PC-9 (cell line): ENCODE results near the gene TULP4. TPM values are rescaled to one million over a fixed set of nuclear protein-coding genes. Genes with fewer than 3 reads are reported as not detected.
"Not testable (repeated sequence)": the region's sequence is repeated elsewhere in the genome, so short reads cannot be mapped to it uniquely, and the experiment has no call there.

Source experiments
- BruUV-seq: library from RNA; stranded (reverse); fragments of 400-500 nt; replicated peaks from 2 replicates; lab custom pipeline; 2021; lab: Mats Ljungman, UMichigan
- CTCF ChIA-PET: fragments of 300-600 bp; sonication (Branson Sonifier 250); formaldehyde crosslinking; loops from one replicate; lab custom pipeline; 2022; ENCODE audit warnings: antibody characterized with exemption; lab: Charles Lee
- POLR2A ChIA-PET: fragments of 300-600 bp; sonication (Branson Sonifier 250); formaldehyde crosslinking; loops from one replicate; lab custom pipeline; 2022; ENCODE audit warnings: antibody characterized with exemption; ENCODE audit not compliant: unreplicated experiment; lab: Charles Lee
- DNase-seq, 2 experiments: peaks; one replicate each; pipeline versions ENCODE4 v3.0.0 to v3.0.0-alpha.2; 2015 to 2022; ENCODE audit warnings: mixed read lengths in 1 of 2
- H2AFZ ChIP-seq: fragments of 200-600 bp; sonication (generic); 2 replicates; pipeline ENCODE4 v1.8.1; 2017; ENCODE audit warnings: antibody characterized with exemption
- H3F3A ChIP-seq: fragments of 200-600 bp; sonication (generic); 2 replicates; pipeline ENCODE4 v1.8.1; 2017; ENCODE audit warnings: antibody characterized with exemption, mild to moderate bottlenecking, low read depth; ENCODE audit not compliant: insufficient read depth
- H3K27ac ChIP-seq: fragments of 200-600 bp; sonication (generic); 2 replicates; pipeline ENCODE4 v1.6.1; 2016; ENCODE audit warnings: mixed run types
- H3K27me3 ChIP-seq: fragments of 200-600 bp; sonication (generic); 2 replicates; pipeline ENCODE4 v1.6.1; 2016; ENCODE audit warnings: low read depth, mixed run types; ENCODE audit not compliant: insufficient read depth
- H3K36me3 ChIP-seq: fragments of 200-600 bp; sonication (generic); 2 replicates; pipeline ENCODE4 v1.6.1; 2016; ENCODE audit warnings: low read depth, mixed run types
- H3K4me1 ChIP-seq: fragments of 200-600 bp; sonication (generic); replicated peaks from 2 replicates; pipeline ENCODE4 v1.6.1; 2016; ENCODE audit warnings: mixed run types; ENCODE audit not compliant: insufficient read depth
- H3K4me2 ChIP-seq: fragments of 200-600 bp; sonication (generic); 2 replicates; pipeline ENCODE4 v1.6.1; 2017; ENCODE audit warnings: mixed run types
- H3K4me3 ChIP-seq: fragments of 200-600 bp; sonication (generic); 2 replicates; pipeline ENCODE4 v1.6.1; 2016; ENCODE audit warnings: mixed run types
- H3K79me2 ChIP-seq: fragments of 200-600 bp; sonication (generic); 2 replicates; pipeline ENCODE4 v1.6.1; 2017; ENCODE audit warnings: low read depth, mixed run types
- H3K9me2 ChIP-seq: fragments of 200-600 bp; sonication (generic); 2 replicates; pipeline ENCODE4 v1.8.1; 2017; ENCODE audit warnings: mild to moderate bottlenecking; ENCODE audit not compliant: insufficient read depth
- H3K9me3 ChIP-seq: fragments of 200-600 bp; sonication (generic); 2 replicates; pipeline ENCODE4 v1.8.1; 2016; ENCODE audit warnings: low read depth; ENCODE audit not compliant: insufficient read depth
- H4K20me1 ChIP-seq: fragments of 200-600 bp; sonication (generic); 2 replicates; pipeline ENCODE4 v1.8.1; 2017; ENCODE audit not compliant: insufficient read depth
- EZH2 ChIP-seq: fragments of 200-600 bp; sonication (generic); IDR thresholded peaks from 2 replicates; pipeline ENCODE4 v1.8.0; 2017; ENCODE audit warnings: antibody characterized with exemption, low read depth
- intact Hi-C: fragments of 100-400 bp; cut with micrococcal nuclease; formaldehyde crosslinking; loops from one replicate; pipeline ENCODE4 v1.10.0; 2022; ENCODE audit not compliant: unreplicated experiment
- total RNA-seq: library from RNA; stranded (reverse); gene quantifications from 2 replicates; pipeline ENCODE4 v1.2.3, GENCODE V29; 2021
- TF ChIP-seq, protein P1 (sequence below): fragments of 200-600 bp; sonication (generic); conservative IDR thresholded peaks from 2 replicates; pipeline ENCODE4 v1.6.1; 2017; ENCODE audit warnings: mixed run types, antibody characterized with exemption, mild to moderate bottlenecking, moderate library complexity

TULP4 gene
- total RNA-seq, 1 experiment from 2014 or later, result 34.0 TPM

DNA sequence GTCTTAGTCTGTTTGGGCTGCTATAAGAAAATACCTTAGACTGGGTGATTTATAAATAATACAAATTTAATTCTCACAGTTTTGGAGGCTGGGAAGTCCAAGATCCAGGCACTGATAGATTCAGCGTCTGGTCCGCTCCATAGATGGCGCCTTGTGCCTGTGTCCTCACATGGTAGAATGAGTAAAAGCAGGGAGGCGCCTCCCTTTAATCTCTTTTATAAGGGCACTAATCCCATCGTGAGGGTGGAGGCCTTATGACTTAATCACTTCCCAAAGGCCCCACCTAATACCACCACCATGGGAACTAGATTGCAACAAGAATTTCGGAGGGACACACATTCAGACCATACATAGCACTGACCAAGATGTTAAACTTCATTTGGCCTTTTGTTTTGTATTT is 156.4 kb downstream of the TULP4 start:
- no peak for TF ChIP-seq EZH2
- TF ChIP-seq, protein P1, sequence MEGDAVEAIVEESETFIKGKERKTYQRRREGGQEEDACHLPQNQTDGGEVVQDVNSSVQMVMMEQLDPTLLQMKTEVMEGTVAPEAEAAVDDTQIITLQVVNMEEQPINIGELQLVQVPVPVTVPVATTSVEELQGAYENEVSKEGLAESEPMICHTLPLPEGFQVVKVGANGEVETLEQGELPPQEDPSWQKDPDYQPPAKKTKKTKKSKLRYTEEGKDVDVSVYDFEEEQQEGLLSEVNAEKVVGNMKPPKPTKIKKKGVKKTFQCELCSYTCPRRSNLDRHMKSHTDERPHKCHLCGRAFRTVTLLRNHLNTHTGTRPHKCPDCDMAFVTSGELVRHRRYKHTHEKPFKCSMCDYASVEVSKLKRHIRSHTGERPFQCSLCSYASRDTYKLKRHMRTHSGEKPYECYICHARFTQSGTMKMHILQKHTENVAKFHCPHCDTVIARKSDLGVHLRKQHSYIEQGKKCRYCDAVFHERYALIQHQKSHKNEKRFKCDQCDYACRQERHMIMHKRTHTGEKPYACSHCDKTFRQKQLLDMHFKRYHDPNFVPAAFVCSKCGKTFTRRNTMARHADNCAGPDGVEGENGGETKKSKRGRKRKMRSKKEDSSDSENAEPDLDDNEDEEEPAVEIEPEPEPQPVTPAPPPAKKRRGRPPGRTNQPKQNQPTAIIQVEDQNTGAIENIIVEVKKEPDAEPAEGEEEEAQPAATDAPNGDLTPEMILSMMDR, result no peak

DNA sequence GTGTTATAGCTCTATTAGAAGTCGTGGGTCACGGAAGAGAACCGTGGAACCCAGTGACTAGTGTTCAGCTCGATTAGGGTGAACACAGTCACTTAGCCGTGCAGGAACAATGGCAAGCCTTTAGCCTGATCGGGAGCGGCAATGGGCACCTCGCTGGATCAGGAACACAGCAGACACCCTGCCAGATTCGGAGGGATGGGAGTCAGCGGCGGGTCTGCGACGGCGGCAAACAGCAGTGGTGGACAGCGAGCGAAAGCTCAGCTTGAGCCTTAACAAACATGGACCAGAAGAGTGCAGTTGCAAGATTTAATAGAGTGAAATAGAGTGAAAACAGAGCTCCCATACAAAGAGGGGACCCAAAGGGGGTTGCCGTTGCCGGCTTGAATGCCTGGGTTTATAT is 157.8 kb downstream of the TULP4 start:
- DNase-seq, H3K27me3 ChIP-seq, CTCF ChIA-PET, H3K9me3 ChIP-seq, H3K4me2 ChIP-seq, H3K36me3 ChIP-seq, intact Hi-C loops, H3K9me2 ChIP-seq, H4K20me1 ChIP-seq, H3K27ac ChIP-seq, H3K4me3 ChIP-seq, BruUV-seq, H3K79me2 ChIP-seq, POLR2A ChIA-PET, H2AFZ ChIP-seq: not testable (repeated sequence)
- H3F3A ChIP-seq, result peaks cover 15% of the 10 kb centered on the region
- peaks cover 14% of the 10 kb centered on the region for H3K4me1 ChIP-seq

More for the DNA sequence above, 156.4 kb downstream of the TULP4 start:
- no peaks in the 10 kb centered on the region for H3K27me3 ChIP-seq
- ChIA-PET POLR2A (no interaction called here), CTCF (no interaction called here)
- DNase-seq, result no peak
- no peak overlapping the region for H3K4me3 ChIP-seq
- no peaks in the 10 kb centered on the region for H3K9me3 ChIP-seq
- intact Hi-C loops, result no loop called here
- H3F3A ChIP-seq, result peaks cover 2% of the 10 kb centered on the region; the same call in 1 of the 2 replicates
- H3K4me2 ChIP-seq, result no peak overlapping the region
- no peaks in the 10 kb centered on the region for H4K20me1 ChIP-seq
- H3K36me3 ChIP-seq, result 0 out of 2 replicates have a peak, but pooled peaks cover 5% of the 10 kb centered on the region
- no peaks in the 10 kb centered on the region for H3K79me2 ChIP-seq
- peaks cover under 1% of the 10 kb centered on the region; the same call in 1 of the 2 replicates for H3K4me1 ChIP-seq
- no TSS peak for BruUV-seq
- H2AFZ ChIP-seq, result no peak overlapping the region
- no peak overlapping the region for H3K27ac ChIP-seq
- H3K9me2 ChIP-seq, result no peaks in the 10 kb centered on the region

DNA sequence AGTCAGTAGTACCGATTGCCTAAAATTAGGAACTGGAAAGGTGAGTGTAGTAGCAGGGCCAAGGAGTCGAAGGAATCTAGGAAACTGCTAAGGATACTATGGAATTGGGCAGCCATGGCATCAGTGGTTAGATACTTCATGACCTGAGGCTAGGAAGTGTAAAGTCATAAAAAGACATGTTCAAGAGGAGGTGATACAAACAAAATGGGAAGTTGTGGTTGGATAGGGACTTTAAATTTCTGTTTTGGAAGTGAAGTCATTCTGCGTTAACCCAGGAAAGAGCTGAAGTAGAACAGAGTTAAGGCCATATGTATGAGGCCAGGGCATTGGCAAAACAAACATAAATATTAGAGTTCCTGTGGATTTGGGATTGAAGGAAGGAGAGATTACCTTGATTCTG is 159.1 kb downstream of the TULP4 start:
- Histone ChIP-seq H3K4me3 (no peak overlapping the region), H3K4me1 (peaks cover 28% of the 10 kb centered on the region), H4K20me1 (no peaks in the 10 kb centered on the region), H3F3A (peaks cover 26% of the 10 kb centered on the region), H3K27me3 (no peaks in the 10 kb centered on the region), H3K9me2 (no peaks in the 10 kb centered on the region), H2AFZ (no peak overlapping the region), H3K27ac (no peak overlapping the region), H3K79me2 (no peaks in the 10 kb centered on the region), H3K9me3 (no peaks in the 10 kb centered on the region), H3K4me2 (no peak overlapping the region), H3K36me3 (0 out of 2 replicates have a peak, but pooled peaks cover 5% of the 10 kb centered on the region)
- ChIA-PET CTCF (no interaction called here), POLR2A (no interaction called here)
- intact Hi-C loops, result no loop called here
- no peak for DNase-seq
- no TSS peak for BruUV-seq
- TF ChIP-seq, protein P1, result no peak
- no peak for TF ChIP-seq EZH2

DNA sequence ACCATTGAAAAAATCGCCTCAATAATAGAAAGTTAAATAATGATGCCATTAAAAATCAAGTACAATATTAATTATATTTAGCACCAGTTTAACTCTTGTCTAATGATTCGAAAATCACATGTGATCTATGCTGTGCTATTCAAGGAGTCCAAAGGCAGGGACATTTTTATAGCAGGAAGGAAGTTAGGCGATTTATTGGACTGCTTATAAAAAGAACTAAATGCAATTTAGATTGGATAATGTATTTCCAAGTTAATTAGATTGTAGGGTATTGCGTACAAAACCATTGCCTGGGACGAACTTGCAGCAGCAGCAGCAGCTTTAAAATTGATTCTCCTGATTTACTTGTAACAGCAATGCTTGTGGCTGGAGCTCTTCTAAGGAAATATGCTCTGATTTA is 160.2 kb downstream of the TULP4 start:
- CTCF ChIA-PET, result no interaction called here
- Histone ChIP-seq H3K4me2 (no peak overlapping the region), H3K36me3 (0 out of 2 replicates have a peak, but pooled peaks cover 5% of the 10 kb centered on the region)

More for the DNA sequence above, 160.2 kb downstream of the TULP4 start:
- Histone ChIP-seq H3K9me3 (no peaks in the 10 kb centered on the region), H3K9me2 (no peaks in the 10 kb centered on the region), H3K4me3 (no peak overlapping the region), H3F3A (peaks cover 32% of the 10 kb centered on the region), H3K4me1 (peaks cover 35% of the 10 kb centered on the region), H4K20me1 (no peaks in the 10 kb centered on the region), H3K27me3 (no peaks in the 10 kb centered on the region), H3K79me2 (no peaks in the 10 kb centered on the region), H2AFZ (no peak overlapping the region), H3K27ac (no peak overlapping the region)
- POLR2A ChIA-PET, result no interaction called here
- no peak for TF ChIP-seq EZH2
- intact Hi-C loops, result no loop called here
- no peak for DNase-seq
- no TSS peak for BruUV-seq
